ENCODE measurements around the gene TRAIP. TPM values are rescaled to one million over a fixed set of nuclear protein-coding genes. Genes with fewer than 3 reads are reported as not detected.
A peak's percentile ranks its signal among the peaks of the same experiment; 100 is the strongest.

The TRAIP gene
- total RNA-seq, 1 donor from 2014 or later, result 2.0 TPM

DNA sequence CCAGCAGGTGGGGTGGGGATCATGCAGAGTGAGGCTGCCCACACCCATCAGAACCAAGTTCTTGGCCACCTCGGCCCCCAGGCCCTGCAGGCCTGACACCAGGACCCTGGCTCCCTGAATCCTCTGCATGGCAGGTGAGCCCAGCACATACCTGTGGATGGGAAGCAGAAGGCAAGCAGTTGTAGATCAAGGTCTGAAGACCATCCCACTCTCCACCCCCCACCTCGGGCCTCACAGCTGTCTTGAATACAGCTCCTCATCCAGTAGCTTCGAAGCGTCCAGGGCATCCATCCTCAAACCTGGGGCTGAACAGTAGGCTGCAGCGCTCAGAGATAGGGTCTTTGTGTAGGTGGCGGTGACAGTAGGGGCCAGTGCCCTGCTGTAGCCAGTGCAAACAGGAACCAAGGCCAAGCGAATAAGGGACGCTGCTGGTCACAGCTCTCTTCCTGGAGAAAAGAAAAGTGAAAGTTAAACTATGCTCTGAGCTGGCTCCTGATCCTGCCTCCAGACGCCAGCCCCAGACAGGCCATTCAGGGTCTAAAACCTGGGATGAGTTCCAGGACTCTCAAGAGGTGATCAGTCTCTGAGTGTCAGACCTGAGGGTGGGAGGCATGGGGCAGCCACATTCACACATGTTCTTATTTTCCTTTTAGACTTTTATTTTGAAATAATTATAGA is 42.7 kb downstream of the TRAIP start, which contains the start of gene UBA7:
TSS of gene UBA7 (minus strand) at position 457 of the 678 bp plus-strand sequence. CDS start at position 291, 166 bp downstream.
- DNase-seq, result peak; percentile 70

DNA sequence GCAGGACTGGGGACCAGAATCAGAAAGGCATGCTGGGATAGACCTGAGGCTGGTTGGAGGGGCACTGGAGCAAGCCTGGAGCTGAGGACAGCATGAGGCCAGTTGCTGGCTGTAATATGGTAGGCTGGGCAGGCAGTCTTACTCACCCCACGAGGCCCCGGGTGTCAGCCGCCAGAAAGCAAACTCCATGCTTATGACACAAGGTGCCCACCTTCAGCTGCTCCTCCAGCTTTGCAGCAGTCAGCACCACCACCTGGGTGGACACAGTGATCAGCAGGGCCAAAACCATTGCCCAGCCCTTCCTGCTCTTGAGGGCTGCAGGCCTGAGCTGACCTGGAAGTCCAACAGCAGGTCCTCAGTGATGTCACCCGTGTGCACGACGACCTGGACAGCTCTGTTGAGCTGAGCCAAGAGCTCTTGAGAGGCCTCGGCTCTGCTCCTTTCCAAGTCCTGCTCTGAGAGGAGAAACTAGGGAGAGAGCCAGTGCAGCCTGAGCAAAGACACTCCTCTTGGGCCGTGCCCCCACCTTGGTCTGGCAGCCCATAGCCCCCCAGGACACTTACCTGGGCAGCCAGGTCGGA is 43.4 kb downstream of the TRAIP start:
- DNase-seq, result peak; percentile 16

DNA sequence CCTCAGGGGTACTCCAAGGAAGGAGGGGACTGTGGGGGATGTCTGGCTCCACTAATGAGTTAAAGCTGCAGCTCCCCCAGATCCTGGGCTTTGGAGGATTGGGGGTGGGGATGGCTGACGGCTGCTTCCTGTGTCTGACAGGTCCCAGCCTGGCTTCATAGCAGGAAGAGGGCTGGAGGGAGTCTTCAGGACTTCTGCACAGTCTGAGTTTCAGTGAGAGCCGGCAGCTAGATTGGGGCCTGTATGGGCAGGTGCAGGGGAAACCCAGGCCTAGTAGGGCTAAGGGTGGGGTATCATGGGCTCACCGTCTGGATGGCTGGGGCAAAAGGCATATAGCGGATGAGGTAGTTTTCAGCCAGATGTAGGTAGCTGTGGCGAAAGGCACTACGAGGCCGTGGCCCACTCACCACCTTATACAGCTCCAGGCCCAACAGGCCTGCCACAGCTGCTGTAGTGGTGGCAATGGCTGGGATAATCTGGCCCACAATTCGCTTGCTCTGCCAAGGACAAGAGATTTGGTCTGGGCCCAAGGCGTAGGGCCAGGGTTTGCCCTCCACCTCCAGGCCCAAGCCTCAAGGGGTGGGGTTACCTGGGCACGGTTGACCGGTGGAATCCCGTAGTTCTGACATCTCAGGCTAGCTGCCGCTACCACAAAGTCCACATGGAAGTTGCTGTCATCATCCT is 48.8 kb downstream of the TRAIP start:
- peak; percentile 49 for DNase-seq

DNA sequence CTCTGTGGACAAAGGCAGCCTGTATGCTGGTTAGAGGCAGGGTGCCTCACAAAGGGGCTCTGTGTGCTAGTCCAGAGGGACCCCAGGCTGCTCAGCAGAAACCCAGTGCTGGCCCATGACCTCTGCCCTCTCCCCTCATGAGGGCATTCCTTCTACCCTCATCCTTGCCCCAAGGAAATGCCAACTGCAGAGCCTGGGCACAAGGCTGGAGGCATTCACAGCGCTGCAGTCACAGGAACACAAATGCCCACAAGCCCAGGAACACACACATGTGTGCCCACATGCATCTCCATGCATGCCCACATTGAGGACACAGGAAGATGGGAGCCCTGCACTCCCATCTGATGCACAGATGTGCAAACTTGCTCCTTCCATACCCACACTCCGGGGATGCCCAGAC is 49.5 kb downstream of the TRAIP start:
- DNase-seq, result peak; percentile 20

DNA sequence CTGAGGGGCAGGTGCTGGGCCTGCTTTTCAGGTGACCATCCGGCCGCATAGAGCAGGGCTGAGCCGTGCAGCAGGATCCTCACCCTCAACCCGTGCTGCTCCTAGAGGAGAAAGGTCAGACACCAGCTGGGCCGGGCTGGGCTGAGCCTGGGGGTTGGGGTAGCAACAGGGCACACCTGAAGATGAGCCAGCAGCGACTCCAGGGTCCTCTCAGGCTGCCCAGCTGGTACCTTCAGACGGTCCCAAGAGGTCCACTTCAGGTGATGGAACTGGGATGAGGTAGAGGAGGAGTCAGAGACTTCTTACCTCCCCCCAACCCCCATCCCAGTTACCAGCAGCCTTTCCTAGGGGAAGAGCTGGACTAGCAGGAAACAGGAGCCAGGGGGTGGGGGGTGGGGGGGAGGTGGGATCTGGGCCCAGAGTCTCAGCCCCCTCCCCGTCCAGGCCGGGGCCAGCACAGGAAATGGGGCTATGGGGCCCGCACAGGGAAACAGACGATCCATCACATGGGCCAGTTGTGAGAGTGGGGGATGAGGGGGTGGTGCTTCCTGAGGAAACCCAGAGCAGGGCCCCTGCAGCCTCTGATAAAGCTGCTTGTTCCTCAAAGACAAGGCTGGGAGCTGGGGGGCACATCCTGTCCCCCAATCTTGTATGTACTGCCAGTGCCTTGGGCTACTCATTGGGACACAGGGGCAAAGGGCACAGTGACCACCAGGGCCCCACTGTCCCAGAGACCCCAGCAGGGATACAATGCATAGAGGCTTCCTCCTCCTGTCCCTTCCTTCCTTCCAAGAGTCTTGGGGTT is 50.3 kb downstream of the TRAIP start:
- DNase-seq, result peak; percentile 95

DNA sequence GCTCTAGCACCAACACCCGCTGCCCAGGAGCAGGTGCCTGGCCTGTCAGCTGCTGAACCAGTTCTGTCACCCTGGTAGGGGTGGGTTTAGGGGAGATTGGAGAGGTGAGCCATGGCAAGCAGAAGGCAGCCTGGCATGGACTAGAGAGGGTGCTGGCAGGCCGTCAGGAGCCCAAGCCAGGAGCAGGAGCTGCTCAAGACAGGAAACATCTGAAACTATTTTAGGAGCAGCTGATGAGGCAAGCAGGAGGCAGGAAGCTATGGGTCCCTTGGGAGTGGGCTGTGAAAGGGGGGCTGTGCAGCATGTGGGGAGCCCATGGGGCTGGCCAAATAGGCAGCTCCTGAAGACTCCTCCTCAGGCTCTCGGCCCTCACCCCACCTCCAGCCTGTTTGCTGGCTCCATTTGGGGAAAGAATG is 51.0 kb downstream of the TRAIP start:
- peak; percentile 99 for DNase-seq

DNA sequence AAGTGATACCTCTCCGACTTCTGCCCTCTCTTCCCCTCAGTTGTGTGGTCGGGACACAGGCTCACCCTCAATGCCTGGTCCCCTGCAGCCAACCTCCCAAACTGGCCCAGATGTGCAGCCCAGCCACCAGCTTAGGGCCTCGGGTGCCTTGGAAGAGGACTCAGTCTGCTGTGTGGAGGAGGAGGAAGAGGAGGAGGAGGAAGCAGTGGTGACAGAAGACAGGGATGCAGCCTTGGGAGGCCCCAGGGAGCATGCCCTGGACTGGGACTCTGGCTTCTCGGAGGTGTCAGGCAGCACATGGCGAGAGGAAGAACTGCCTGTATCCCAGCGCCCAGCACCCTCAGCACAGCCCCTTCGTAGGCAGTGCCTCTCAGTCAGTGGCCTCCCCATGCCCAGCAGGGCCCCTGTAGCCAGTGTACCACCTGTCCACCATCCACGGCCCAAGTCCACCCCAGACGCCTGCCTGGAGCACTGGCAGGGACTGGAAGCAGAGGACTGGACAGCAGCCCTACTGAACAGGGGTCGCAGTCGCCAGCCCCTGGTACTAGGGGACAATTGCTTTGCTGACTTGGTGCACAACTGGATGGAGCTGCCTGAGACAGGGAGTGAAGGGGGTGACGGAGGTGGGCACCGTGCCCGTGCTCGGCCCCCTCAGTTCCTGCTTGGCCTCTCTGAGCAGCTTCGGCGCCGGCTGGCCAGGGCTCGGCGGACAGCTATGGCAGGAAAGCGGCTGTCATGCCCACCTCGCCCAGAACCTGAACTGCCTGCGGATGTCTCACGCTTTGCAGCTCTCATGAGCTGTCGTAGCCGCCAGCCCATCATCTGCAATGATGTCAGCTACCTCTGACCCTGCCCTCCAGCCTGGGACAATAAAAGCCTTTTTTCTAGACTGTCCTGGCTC is 52.0 kb downstream of the TRAIP start:
- DNase-seq, result peak; percentile 69

DNA sequence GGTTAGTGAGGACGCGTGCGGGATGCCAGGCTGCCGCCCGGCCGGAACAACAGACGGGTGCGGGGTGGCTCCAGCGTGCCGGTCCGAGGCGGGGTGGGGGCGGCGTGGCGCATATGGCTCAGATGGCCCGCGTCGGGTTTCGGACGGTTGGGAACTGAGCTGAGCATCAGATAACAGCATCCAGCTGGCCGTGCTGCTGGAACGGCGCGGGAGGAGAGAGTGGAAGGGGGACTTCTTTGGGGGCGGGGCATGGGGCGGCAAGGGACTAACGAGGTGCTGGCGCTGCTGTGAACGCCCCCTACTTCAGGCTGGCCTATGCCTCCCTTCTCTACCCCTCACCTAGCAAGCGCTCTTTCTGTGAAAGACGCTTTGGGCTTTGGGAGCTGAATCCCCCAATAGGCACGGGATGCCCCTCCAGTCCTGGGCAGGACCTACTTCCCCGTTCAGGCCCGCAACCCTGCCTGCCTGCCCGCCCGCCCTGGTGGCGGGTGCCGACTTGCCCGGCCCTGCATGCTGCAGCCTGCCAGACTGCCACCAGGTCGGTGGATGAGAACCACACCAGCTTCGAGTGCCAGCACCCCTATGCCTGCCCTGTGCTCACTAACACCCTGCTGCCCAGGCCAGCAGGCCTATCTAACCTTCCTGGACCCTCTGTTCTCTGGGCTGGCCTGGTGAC is 52.8 kb downstream of the TRAIP start:
- DNase-seq, result peak; percentile 60

DNA sequence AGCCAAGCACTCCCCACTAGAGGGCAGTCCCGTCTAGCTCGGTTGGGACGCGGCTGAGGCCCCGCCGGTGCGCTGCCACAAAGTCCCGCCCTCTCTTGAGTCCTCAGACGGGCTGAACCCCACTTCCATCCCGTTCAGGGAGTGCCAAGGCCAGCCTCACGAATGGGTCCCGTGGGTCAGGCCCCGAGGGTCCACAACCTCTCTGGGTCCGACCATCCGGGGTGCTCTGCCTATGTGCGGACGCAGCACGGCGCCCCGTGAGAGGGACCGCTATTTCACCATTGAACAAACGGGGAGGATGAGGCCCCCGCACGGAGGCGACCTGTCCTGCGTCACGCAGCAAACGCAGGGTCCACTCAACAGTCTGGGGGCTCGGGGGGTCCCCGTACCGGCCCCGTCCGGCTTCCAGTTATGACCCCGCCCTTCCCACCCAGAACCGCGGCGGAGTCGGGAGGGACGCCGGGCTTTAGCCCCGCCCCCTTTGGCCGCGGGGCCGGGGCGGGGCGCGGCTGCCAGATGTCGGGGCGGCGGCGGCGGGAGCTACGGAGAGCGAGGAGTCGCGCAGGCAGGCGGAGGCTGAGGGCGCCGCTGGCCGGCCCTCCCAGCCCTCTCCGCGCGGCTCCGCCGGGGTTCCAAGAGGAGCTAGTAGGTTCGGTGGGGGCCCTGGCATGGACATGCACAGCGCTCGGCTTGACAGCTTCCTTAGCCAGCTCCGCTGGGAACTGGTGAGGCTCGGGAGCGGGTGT is 53.5 kb downstream of the TRAIP start, which contains the start of gene INKA1:
TSS of gene INKA1 (plus strand) at position 543 of the 746 bp plus-strand sequence. CDS start at position 675, 132 bp downstream.
- peak; percentile 94 for DNase-seq

DNA sequence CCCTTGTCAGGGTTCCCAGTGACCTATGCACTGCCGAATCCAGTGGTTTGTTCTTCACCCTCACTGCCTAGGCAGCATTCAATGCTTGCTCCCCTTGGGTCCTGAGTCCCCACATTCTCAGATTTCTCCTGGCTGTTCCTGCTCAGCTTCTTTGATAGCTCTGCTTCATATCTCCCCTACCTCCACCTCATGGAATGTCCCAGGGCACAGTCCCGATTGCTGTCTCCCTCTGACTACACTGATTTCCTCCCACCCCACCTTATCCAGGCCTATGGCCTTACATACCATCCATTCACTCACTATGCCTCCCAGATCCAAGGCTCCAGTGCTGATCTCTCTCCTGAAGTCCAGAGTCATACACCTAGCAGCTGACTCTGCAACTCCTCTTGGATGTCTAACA is 55.2 kb downstream of the TRAIP start:
- DNase-seq, result no peak

DNA sequence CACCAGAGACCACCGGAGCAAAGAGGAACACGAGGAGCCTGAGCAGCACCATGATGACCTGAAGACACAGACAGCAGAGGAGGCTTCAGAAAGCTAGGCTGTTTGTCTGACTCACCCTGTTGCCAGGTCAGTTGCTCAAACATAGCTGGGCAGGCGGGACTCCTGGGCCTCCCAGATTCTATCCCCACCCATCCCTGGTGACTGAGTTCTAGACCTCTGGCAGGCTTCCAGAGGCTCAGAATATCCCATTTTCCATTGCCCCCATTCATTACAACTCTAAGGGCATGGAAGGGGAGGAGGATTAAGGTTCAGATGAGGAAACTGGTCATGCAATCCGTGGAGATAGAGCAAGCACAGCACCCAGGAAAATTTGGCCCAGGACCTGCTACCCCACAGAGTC is 56.6 kb downstream of the TRAIP start, which contains the start of gene CDHR4:
TSS of gene CDHR4 (minus strand) at position 113 of the 400 bp plus-strand sequence. CDS start at position 52, 61 bp downstream.
- no peak for DNase-seq

DNA sequence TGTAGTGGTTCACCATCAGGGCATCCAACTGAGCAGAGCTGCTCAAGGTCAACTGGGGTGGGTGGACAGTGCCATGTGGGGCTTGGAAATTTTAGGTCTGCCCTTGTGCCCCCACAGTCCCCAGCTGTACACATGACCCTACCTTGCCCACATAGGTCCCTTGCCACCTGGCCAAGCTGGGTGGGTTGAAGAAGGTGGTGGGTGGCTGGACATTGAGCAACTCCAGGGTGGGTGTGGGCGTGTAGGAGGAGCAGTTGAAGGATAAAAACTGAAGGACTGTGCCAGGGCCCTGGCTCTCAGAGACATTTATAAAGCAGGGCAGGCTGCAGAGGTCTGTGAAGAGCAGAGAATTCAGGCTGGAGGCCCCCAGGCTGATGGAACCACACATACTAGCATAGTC is 57.3 kb downstream of the TRAIP start:
- DNase-seq, result no peak

DNA sequence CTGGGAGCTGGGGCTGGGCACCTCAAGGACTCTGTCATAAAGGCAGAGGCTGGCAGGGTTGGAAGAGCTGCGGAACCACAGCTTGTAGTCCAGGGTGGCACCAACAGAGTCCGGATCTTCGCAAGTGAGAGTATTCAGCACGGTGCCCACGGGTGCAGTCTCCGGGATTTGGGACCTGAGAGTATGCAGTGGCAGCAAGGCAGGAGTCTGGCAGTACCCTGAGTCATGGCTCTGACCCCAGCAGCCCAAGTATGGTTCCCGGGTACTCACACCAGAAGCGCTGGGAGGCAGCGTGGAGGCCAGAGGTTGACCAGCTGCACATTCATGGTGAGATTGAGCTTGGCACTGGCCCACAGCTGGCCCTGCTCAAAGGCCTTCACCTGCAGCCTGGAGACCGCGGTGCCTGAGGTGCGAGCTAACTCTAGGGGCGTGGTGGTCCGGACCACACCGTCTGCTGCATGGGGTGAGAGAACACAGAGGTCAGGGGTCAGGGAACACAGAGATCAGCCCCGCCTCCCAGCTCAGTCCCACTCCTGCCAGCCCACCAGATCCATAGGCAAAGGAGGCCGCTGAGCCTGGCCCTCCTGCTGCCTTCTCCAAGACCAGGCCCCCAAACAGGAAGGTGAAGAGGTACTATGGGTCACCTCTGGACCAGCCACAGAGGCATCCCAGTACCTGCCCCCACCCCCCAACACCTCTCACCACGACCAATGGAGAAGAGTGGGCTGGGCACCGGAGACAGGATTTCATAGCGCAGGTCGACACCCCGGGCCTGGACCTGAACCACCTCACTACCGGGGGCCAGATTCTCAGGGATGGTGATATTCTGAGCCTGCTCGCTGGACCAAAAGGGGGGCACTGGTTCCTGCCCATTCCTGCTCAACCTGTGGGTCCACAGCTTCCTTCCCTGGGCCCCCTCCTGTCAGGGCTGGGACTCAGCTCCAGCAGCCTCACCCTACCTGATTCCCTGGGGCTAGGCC is 61.1 kb downstream of the TRAIP start:
- DNase-seq, result no peak

DNA sequence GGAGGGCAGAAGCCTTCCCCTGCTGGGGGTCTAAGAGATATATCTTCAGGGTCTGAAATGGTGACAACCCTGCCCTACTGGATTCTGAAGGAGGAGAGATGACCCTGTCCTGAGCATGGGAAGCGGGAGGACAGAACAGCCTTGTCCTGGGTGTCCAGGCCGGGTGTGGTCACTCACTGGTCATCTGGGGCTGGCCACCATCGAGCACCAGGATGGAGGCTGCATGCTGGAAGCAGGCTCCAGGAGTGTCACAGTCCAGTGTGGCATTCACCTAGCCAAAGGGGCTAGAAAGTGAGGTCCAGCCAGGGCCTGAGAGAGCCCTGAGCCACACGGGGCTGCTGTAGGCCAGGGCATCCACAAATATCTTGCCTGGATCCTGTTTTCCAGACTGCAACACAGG is 61.9 kb downstream of the TRAIP start:
- DNase-seq, result no peak

DNA sequence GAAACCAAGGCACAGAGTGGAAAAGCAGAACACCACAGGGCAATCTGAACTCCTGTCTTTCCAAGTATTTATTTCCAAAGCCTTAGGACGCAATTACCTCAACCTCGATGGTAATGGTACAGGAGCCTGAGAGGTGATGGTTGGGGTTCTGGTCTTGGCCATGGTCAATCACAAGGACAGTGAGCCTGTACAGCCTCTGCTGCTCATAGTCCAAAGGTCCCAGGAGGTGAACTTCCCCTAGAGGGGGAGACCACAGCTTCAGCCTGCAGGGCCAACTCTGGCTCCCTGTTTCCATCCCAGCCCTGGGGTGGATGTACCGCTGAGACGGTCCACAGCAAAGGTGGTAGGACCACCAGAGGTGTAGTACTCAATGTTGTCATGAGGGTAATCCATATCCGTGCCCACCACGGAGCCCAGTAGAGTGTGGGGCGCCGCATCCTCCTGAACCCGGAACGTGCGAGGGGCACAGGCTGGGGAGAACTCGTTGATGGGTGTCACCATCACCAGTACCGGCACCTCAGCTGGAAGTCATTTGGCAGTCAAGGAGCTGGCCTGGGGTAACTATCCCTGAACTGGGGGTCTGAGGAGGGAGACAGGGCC is 62.8 kb downstream of the TRAIP start:
- no peak for DNase-seq

DNA sequence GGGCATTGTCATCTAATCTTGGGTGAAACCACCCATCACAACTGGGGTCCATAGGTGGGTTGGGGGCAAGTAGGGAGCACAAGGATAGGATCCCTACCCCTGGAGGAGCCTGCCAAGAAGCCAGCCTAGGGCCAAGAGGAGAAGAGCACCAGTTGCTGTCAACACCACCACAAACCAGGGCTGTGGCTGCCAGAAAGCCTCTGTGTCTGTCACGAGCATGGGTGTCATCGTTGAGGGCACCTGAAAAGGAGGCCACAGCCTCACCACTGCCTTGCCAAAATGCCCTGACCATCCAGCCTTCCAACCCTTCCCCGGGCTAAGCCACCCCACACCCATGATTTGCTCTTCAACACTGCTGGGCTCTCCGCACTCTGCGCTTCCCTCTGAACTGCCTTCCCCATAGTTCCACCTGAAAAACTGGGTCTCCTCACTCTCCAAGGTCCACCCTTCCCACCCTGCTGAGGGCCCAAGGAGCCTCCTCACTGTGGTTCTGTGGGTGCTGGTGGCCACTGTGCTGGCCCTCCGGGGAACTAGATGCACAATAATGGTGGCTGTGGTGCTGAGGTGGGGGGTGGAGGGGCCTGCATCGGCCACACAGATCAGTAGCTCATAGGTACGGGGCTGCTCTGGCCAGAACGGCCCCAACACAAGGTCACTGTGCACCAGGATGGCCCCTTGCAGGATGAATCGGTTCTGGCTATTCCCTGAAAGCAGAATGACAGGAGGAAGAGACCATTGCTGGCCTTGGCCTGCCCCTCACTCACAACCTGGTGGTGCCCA is 63.8 kb downstream of the TRAIP start:
- no peak for DNase-seq

DNA sequence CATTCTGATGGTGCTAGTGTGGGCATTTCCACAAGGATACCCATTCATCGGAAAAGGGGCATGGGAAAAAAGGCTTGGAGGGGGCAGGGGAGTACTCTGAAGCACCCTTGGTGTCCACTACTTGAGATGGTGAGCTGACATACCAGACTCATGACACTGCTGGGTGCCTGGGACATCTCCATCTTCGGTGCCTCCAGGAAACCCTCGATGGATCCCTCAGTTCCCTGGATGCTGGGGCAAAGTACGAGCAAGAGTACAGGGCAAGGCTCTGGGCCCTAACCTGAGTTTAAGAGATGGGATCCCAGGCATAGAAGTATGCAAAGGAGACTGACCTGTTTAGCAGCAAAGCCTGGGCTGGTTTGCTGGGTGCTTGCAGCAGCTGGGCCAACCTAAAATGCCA is 64.8 kb downstream of the TRAIP start:
- DNase-seq, result no peak
